HepG2 (cell line): ENCODE results near the gene REPIN1. TPM values are rescaled to one million over a fixed set of nuclear protein-coding genes. Genes with fewer than 3 reads are reported as not detected.

ENCODE experiments used
- ARID4A ChIP-seq: sonication (generic); formaldehyde crosslinking; IDR thresholded peaks from 2 replicates; pipeline ENCODE4 v1.5.0; 2020; ENCODE audit warnings: mild to moderate bottlenecking, missing genetic modification reagents, borderline replicate concordance
- HMG20B ChIP-seq: conservative IDR thresholded peaks from 2 replicates; pipeline ENCODE4 v1.6.1; 2016; ENCODE audit warnings: missing genetic modification reagents, missing compliant biosample characterization
- KAT7 ChIP-seq: IDR thresholded peaks from 2 replicates; pipeline ENCODE4 v1.6.1; 2018; ENCODE audit warnings: borderline replicate concordance, missing compliant biosample characterization
- NFE2L1 ChIP-seq: sonication (generic); formaldehyde crosslinking; IDR thresholded peaks from 2 replicates; pipeline ENCODE4 v1.4.0; 2020; ENCODE audit warnings: missing genetic modification reagents, mild to moderate bottlenecking, borderline replicate concordance
- REXO4 ChIP-seq: sonication (generic); formaldehyde crosslinking; IDR thresholded peaks from 2 replicates; pipeline ENCODE4 v1.8.0; 2022; ENCODE audit warnings: missing genetic modification reagents, mild to moderate bottlenecking, borderline replicate concordance
- SRSF9 ChIP-seq: fragments of 200-400 bp; formaldehyde crosslinking; IDR thresholded peaks from 2 replicates; pipeline ENCODE4 v1.6.1; 2018; ENCODE audit warnings: borderline replicate concordance, mild to moderate bottlenecking, low read depth, low read length; ENCODE audit not compliant: insufficient read depth, poor library complexity, severe bottlenecking
- STAT5B ChIP-seq: sonication (generic); formaldehyde crosslinking; IDR thresholded peaks from 2 replicates; pipeline ENCODE4 v1.4.0; 2020; ENCODE audit warnings: missing genetic modification reagents
- TSC22D2 ChIP-seq: sonication (generic); formaldehyde crosslinking; IDR thresholded peaks from 2 replicates; pipeline ENCODE4 v1.5.1; 2020; ENCODE audit warnings: missing genetic modification reagents, mild to moderate bottlenecking, borderline replicate concordance
- ZBTB26 ChIP-seq: IDR thresholded peaks from 2 replicates; pipeline ENCODE4 v1.6.1; 2016; ENCODE audit warnings: missing compliant biosample characterization, missing genetic modification reagents, borderline replicate concordance
- ZBTB43 ChIP-seq: sonication (generic); formaldehyde crosslinking; conservative IDR thresholded peaks from 2 replicates; pipeline ENCODE4 v1.4.0; 2020; ENCODE audit warnings: missing genetic modification reagents
- ZNF574 ChIP-seq: sonication (generic); formaldehyde crosslinking; IDR thresholded peaks from 2 replicates; pipeline ENCODE4 v1.4.0; 2020; ENCODE audit warnings: missing genetic modification reagents
- ZNF629 ChIP-seq: sonication (generic); formaldehyde crosslinking; conservative IDR thresholded peaks from 2 replicates; pipeline ENCODE4 v1.5.0; 2020; ENCODE audit warnings: missing genetic modification reagents
- ZNF768 ChIP-seq: sonication (generic); formaldehyde crosslinking; IDR thresholded peaks from 2 replicates; pipeline ENCODE4 v1.4.0; 2020; ENCODE audit warnings: missing genetic modification reagents
- ZNF800 ChIP-seq: sonication (generic); formaldehyde crosslinking; IDR thresholded peaks from 2 replicates; pipeline ENCODE4 v1.4.0; 2020; ENCODE audit warnings: missing genetic modification reagents
- polyA plus RNA-seq, 8 experiments: library from polyadenylated mRNA; depleted of rRNA in 3 of 8; stranded (reverse) in 7 of 8; unstranded in 1 of 8; fragments of >200 nt; fragmentation: Illumina TruSeq in 4 of 8; extraction: Trizol in 4 of 8; gene quantifications; 2 replicates each; pipeline versions ENCODE4 v1.2.1 to v1.2.3, GENCODE V29; 2011 to 2016; ENCODE audit warnings: low read depth in 4 of 8, missing spikeins in 1 of 8, mixed read lengths in 1 of 8; ENCODE audit not compliant: insufficient read depth in 1 of 8
- total RNA-seq, 5 experiments: library from RNA; depleted of rRNA; stranded (reverse); fragments of >200 nt; fragmentation: Illumina TruSeq; extraction: Trizol; gene quantifications; 2 replicates each; pipeline ENCODE4 v1.2.3, GENCODE V29; 2016; ENCODE audit warnings: low read depth in 1 of 5

REPIN1 gene
- total and polyA plus RNA-seq, 2 of the 13 experiments (the other 11 are each of a cell fraction or from before 2014, with no cell fraction given): 69.9 to 108 TPM

GRCh38 chr7:150388709-150389531, 20.3 kb downstream of the REPIN1 start (continued):
- peak; percentile 85; the same call in 1 of the 2 replicates for TF ChIP-seq ZNF800 (CRISPR knock-in tag)
- TF ChIP-seq ZBTB26 (CRISPR knock-in tag): peak; percentile 75; the same call in 1 of the 2 replicates
- peak; percentile 93; the same call in 1 of the 2 replicates for TF ChIP-seq KAT7 (CRISPR knock-in tag)
- TF ChIP-seq ZBTB43: peak; percentile 69; the same call in 1 of the 2 replicates
- TF ChIP-seq STAT5B (CRISPR knock-in tag): no peak; the same call in 1 of the 2 replicates
- TF ChIP-seq ARID4A (CRISPR knock-in tag): peak; percentile 89; the same call in 1 of the 2 replicates
- no peak for TF ChIP-seq REXO4 (CRISPR knock-in tag)
- peak; percentile 88 for TF ChIP-seq ZNF574 (CRISPR knock-in tag)
- TF ChIP-seq ZNF768: peak; percentile 70; the same call in 1 of the 2 replicates
- peak; percentile 60; the same call in 1 of the 2 replicates for TF ChIP-seq ZNF629 (CRISPR knock-in tag)
- peak; percentile 7; the same call in 1 of the 2 replicates for TF ChIP-seq HMG20B
- TF ChIP-seq NFE2L1 (CRISPR knock-in tag): no peak
- no peak for TF ChIP-seq SRSF9
- peak; percentile 88; the same call in 1 of the 2 replicates for TF ChIP-seq TSC22D2 (CRISPR knock-in tag)
